K562 (cell line): ENCODE results near the gene SLC10A3. TPM values are rescaled to one million over a fixed set of nuclear protein-coding genes. Genes with fewer than 3 reads are reported as not detected.

Experiments
- C11orf30 ChIP-seq: fragments of 450-650 bp; IDR thresholded peaks from 2 replicates; pipeline ENCODE4 v1.6.1; 2016; ENCODE audit warnings: low read depth, mild to moderate bottlenecking
- CBX5 ChIP-seq: IDR thresholded peaks from 2 replicates; pipeline ENCODE4 v1.6.1; 2014; ENCODE audit warnings: low read depth, borderline replicate concordance
- CTBP1 ChIP-seq: fragments of 450-650 bp; IDR thresholded peaks from 2 replicates; pipeline ENCODE4 v1.6.1; 2016; ENCODE audit warnings: borderline replicate concordance
- DNMT1 ChIP-seq: fragments of 450-650 bp; IDR thresholded peaks from 2 replicates; pipeline ENCODE4 v1.6.1; 2016; ENCODE audit warnings: antibody characterized with exemption, mild to moderate bottlenecking
- EWSR1 ChIP-seq: fragments of 450-650 bp; IDR thresholded peaks from 2 replicates; pipeline ENCODE4 v1.6.1; 2018; ENCODE audit warnings: borderline replicate concordance, mild to moderate bottlenecking, low read depth, moderate library complexity; ENCODE audit not compliant: partially characterized antibody
- GTF2E2 ChIP-seq: fragments of 200-800 bp; sonication (Bioruptor generic); IDR thresholded peaks from 2 replicates; pipeline ENCODE4 v1.6.1; 2016; ENCODE audit warnings: missing genetic modification characterization, missing compliant biosample characterization
- ILF3 ChIP-seq: fragments of 450-650 bp; IDR thresholded peaks from 2 replicates; pipeline ENCODE4 v1.6.1; 2018; ENCODE audit warnings: antibody characterized with exemption, mild to moderate bottlenecking, moderate library complexity, borderline replicate concordance
- KLF6 ChIP-seq: fragments of 250-450 bp; sonication (Bioruptor Pico); IDR thresholded peaks from 2 replicates; pipeline ENCODE4 v1.4.0; 2020; ENCODE audit warnings: mild to moderate bottlenecking, moderate library complexity, borderline replicate concordance
- MAFG ChIP-seq: fragments of 450-650 bp; conservative IDR thresholded peaks from 2 replicates; pipeline ENCODE4 v1.6.1; 2016; ENCODE audit warnings: missing genetic modification characterization, missing compliant biosample characterization
- MAFK ChIP-seq: IDR thresholded peaks from 2 replicates; pipeline ENCODE4 v1.6.1; 2011; ENCODE audit warnings: low read length, improper control_type of control experiment
- PCBP1 ChIP-seq: fragments of 200-400 bp; formaldehyde crosslinking; IDR thresholded peaks from 2 replicates; pipeline ENCODE4 v1.6.1; 2018; ENCODE audit warnings: mild to moderate bottlenecking, low read depth, low read length; ENCODE audit not compliant: poor library complexity, severe bottlenecking
- PHB ChIP-seq: fragments of 250-450 bp; sonication (Bioruptor Pico); IDR thresholded peaks from 2 replicates; pipeline ENCODE4 v1.5.0; 2021
- SNRNP70 ChIP-seq: fragments of 200-400 bp; formaldehyde crosslinking; optimal IDR thresholded peaks from 2 replicates; pipeline ENCODE3; 2017; ENCODE audit warnings: low read depth, low read length
- SP1 ChIP-seq: sonication (generic); formaldehyde crosslinking; IDR thresholded peaks from 2 replicates; pipeline ENCODE4 v1.8.1; 2022; ENCODE audit warnings: mild to moderate bottlenecking, missing genetic modification reagents
- XRCC3 ChIP-seq: fragments of 450-650 bp; IDR thresholded peaks from 2 replicates; pipeline ENCODE4 v1.6.1; 2017; ENCODE audit warnings: mild to moderate bottlenecking, moderate library complexity
- YY1 ChIP-seq, 3 experiments: IDR thresholded peaks; 2 replicates each; pipeline ENCODE4 v1.6.1; 2011; ENCODE audit warnings: low read length in 2 of 3, mild to moderate bottlenecking in 2 of 3, moderate library complexity in 2 of 3, borderline replicate concordance in 1 of 3, control low read depth in 1 of 3, low read depth in 1 of 3; ENCODE audit not compliant: insufficient read depth in 3 of 3, insufficient replicate concordance in 2 of 3, control insufficient read depth in 1 of 3, insufficient read length in 1 of 3; ENCODE audit errors: extremely low read depth in 1 of 3
- polyA plus RNA-seq, 8 experiments: library from polyadenylated mRNA; depleted of rRNA in 4 of 8; stranded (reverse) in 5 of 8; unstranded in 3 of 8; fragments of >200 nt; fragmentation: Nextera tagmentation in 2 of 8; fragmentation: Illumina TruSeq in 1 of 8; extraction: Ambion mirVana in 2 of 8; extraction: Trizol in 1 of 8; gene quantifications; 2 replicates each; pipeline versions ENCODE4 v1.2.1 to v1.2.3, GENCODE V29; 2011 to 2014; ENCODE audit warnings: inconsistent platforms in 1 of 8, missing spikeins in 1 of 8
- total RNA-seq, 7 experiments: library from RNA; depleted of rRNA in 6 of 7; stranded (reverse); fragments of >200 nt in 6 of 7; fragmentation: Illumina TruSeq in 2 of 7; extraction: Trizol in 2 of 7; gene quantifications; 2 replicates each; pipeline versions ENCODE4 v1.2.1 to v1.2.3, GENCODE V29; 2011 to 2021; ENCODE audit warnings: low replicate concordance in 1 of 7
- TF ChIP-seq, protein P1 (sequence below): fragments of 450-650 bp; formaldehyde crosslinking; IDR thresholded peaks from 2 replicates; pipeline ENCODE4 v1.4.0; 2020; ENCODE audit warnings: mild to moderate bottlenecking, moderate library complexity
- TF ChIP-seq, protein P2 (sequence below): sonication (generic); formaldehyde crosslinking; IDR thresholded peaks from 2 replicates; pipeline ENCODE4 v1.8.1; 2022; ENCODE audit warnings: missing genetic modification reagents
- TF ChIP-seq, protein P3 (sequence below): fragments of 450-650 bp; formaldehyde crosslinking; conservative IDR thresholded peaks from 2 replicates; pipeline ENCODE4 v1.4.0; 2022; ENCODE audit warnings: mild to moderate bottlenecking, missing genetic modification characterization
- TF ChIP-seq, protein P4 (sequence below), 2 experiments: IDR thresholded peaks; 2 replicates each; pipeline ENCODE4 v1.6.1; 2011; ENCODE audit warnings: borderline replicate concordance in 1 of 2, control low read depth in 1 of 2, low read depth in 1 of 2, low read length in 1 of 2, mild to moderate bottlenecking in 1 of 2, mixed read lengths in 1 of 2, moderate library complexity in 1 of 2; ENCODE audit not compliant: insufficient read depth in 1 of 2, insufficient read length in 1 of 2, poor library complexity in 1 of 2, severe bottlenecking in 1 of 2; ENCODE audit errors: extremely low read depth in 1 of 2

Gene SLC10A3
- total and polyA plus RNA-seq, 9 of the 15 experiments (the other 6 are each of a cell fraction or from before 2014, with no cell fraction given) = 5.2 to 30.6 (median 16.7) TPM

DNA sequence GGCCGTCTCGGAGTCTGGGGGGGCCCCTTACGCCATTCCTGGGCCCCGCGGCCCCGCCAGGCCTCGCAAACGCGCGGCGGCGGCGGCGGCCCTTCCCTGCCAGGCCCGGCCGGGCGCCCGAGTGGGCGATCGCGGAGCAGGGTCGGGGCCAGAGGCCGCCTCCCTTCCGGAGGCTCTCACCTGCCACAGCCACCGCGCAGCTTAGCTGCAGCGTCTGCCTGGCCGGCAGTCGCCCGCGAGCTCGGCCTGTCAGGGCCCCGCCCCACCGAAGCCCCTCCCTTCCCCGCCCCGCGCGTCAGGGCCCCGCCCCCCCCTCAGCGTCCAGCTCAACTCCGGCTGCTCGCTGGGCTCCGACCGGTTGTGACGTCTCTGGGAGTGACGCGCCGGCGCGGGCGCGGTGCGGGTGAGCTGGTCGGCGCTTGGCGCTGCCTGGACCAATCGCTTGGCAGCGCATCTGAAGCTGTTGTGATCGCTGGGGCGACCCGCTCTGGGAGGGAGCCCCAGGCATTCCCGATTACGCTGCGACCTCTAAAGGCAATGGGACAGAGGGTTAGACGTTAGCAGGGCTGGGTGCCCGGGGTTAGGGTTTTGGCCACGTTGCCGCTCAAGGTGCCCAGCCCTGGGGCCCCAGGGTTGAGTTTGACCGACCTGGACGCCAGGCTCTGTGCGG lies at the start of gene SLC10A3 (continued):
- no peak for TF ChIP-seq DNMT1
- no peak for TF ChIP-seq MAFK
- 0 out of 2 replicates have a peak, but pooled peaks have one; percentile 34 for TF ChIP-seq ILF3
- TF ChIP-seq PCBP1 = peak; percentile 31
- TF ChIP-seq PHB (CRISPR knock-in tag) = no peak
- TF ChIP-seq GTF2E2 (tag) = no peak
- TF ChIP-seq CTBP1 = no peak
- peak; percentile 48; the same call in 1 of the 2 replicates for TF ChIP-seq C11orf30
- TF ChIP-seq, protein P1, sequence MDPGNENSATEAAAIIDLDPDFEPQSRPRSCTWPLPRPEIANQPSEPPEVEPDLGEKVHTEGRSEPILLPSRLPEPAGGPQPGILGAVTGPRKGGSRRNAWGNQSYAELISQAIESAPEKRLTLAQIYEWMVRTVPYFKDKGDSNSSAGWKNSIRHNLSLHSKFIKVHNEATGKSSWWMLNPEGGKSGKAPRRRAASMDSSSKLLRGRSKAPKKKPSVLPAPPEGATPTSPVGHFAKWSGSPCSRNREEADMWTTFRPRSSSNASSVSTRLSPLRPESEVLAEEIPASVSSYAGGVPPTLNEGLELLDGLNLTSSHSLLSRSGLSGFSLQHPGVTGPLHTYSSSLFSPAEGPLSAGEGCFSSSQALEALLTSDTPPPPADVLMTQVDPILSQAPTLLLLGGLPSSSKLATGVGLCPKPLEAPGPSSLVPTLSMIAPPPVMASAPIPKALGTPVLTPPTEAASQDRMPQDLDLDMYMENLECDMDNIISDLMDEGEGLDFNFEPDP (CRISPR knock-in tag) = no peak
- TF ChIP-seq, protein P2, sequence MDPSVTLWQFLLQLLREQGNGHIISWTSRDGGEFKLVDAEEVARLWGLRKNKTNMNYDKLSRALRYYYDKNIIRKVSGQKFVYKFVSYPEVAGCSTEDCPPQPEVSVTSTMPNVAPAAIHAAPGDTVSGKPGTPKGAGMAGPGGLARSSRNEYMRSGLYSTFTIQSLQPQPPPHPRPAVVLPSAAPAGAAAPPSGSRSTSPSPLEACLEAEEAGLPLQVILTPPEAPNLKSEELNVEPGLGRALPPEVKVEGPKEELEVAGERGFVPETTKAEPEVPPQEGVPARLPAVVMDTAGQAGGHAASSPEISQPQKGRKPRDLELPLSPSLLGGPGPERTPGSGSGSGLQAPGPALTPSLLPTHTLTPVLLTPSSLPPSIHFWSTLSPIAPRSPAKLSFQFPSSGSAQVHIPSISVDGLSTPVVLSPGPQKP (CRISPR knock-in tag) = no peak
- TF ChIP-seq, protein P3, sequence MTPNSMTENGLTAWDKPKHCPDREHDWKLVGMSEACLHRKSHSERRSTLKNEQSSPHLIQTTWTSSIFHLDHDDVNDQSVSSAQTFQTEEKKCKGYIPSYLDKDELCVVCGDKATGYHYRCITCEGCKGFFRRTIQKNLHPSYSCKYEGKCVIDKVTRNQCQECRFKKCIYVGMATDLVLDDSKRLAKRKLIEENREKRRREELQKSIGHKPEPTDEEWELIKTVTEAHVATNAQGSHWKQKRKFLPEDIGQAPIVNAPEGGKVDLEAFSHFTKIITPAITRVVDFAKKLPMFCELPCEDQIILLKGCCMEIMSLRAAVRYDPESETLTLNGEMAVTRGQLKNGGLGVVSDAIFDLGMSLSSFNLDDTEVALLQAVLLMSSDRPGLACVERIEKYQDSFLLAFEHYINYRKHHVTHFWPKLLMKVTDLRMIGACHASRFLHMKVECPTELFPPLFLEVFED (CRISPR knock-in tag) = no peak
- no peak for TF ChIP-seq KLF6 (CRISPR knock-in tag)
- peak; percentile 69 for TF ChIP-seq SP1
- no peak for TF ChIP-seq XRCC3
- TF ChIP-seq, protein P4, sequence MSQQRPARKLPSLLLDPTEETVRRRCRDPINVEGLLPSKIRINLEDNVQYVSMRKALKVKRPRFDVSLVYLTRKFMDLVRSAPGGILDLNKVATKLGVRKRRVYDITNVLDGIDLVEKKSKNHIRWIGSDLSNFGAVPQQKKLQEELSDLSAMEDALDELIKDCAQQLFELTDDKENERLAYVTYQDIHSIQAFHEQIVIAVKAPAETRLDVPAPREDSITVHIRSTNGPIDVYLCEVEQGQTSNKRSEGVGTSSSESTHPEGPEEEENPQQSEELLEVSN (IDR thresholded peaks at IDR 0.05; ENCODE audit: borderline replicate concordance in 1 of 2, extremely low read depth in 1 of 2, insufficient read depth in 1 of 2, insufficient read length in 1 of 2, low read depth in 1 of 2, low read length in 1 of 2, poor library complexity in 1 of 2, severe bottlenecking in 1 of 2) = no peak
- TF ChIP-seq CBX5 = no peak
- TF ChIP-seq MAFG = no peak
- no peak for TF ChIP-seq SNRNP70
- no peak for TF ChIP-seq YY1 (IDR thresholded peaks at IDR 0.05; ENCODE audit: borderline replicate concordance in 1 of 3, control insufficient read depth in 1 of 3, extremely low read depth in 1 of 3, insufficient read depth in 3 of 3, insufficient read length in 1 of 3, insufficient replicate concordance in 2 of 3, low read depth in 1 of 3, low read length in 2 of 3)
- no peak for TF ChIP-seq EWSR1
